OCI-LY1 (cell line): ENCODE results near the gene HBA1.

Source experiments
- CTCF ChIP-seq: fragments of 200-600 bp; sonication (generic), shearing (Covaris generic); IDR thresholded peaks from 2 replicates; pipeline ENCODE4 v1.5.1; 2017; ENCODE audit warnings: mild to moderate bottlenecking, antibody characterized with exemption, low read length, moderate library complexity, mixed read lengths
- EZH2 ChIP-seq: fragments of 200-600 bp; sonication (generic), shearing (Covaris generic); IDR thresholded peaks from 2 replicates; pipeline ENCODE4 v1.8.0; 2017; ENCODE audit warnings: borderline replicate concordance, mixed run types, mild to moderate bottlenecking, antibody characterized with exemption, low read length, moderate library complexity, mixed read lengths

- no peak for TF ChIP-seq CTCF
- no peak for TF ChIP-seq EZH2
Observed at GRCh38 chr16:200388-200787, 23.9 kb downstream of the HBA1 start.
